ENCODE data around the gene SUCLG2. TPM values are rescaled to one million over a fixed set of nuclear protein-coding genes. Genes with fewer than 3 reads are reported as not detected.
A peak's percentile ranks its signal among the peaks of the same experiment; 100 is the strongest.

Gene SUCLG2
- total RNA-seq, 2 donors from 2014 or later = 42.0 to 50.4 TPM

GRCh38 chr3:67386451-67386850, 268.0 kb downstream of the SUCLG2 start:
- ATAC-seq (no peak), DNase-seq (no peak)
- 80 to 81% methylated on average over 5 of the region's 5 CpGs for WGBS, 2 donors
- Histone ChIP-seq H3K9me3 (no peaks in the 10 kb centered on the region), H3K4me3 (no peak overlapping the region), H3K27me3 (no peaks in the 10 kb centered on the region), H3K4me1 (no peaks in the 10 kb centered on the region), H3K36me3 (replicated peaks in 1 of 2; ENCODE audit: insufficient read depth in 1 of 2, low read depth in 2 of 2) (no peaks in the 10 kb centered on the region), H3K27ac (no peak overlapping the region)
- intact Hi-C loops (cut with DNase I) = no loop called here
- TF ChIP-seq POLR2A (IDR thresholded peaks at IDR 0.05) (no peak), CTCF (IDR thresholded peaks at IDR 0.05) (no peak)

DNA sequence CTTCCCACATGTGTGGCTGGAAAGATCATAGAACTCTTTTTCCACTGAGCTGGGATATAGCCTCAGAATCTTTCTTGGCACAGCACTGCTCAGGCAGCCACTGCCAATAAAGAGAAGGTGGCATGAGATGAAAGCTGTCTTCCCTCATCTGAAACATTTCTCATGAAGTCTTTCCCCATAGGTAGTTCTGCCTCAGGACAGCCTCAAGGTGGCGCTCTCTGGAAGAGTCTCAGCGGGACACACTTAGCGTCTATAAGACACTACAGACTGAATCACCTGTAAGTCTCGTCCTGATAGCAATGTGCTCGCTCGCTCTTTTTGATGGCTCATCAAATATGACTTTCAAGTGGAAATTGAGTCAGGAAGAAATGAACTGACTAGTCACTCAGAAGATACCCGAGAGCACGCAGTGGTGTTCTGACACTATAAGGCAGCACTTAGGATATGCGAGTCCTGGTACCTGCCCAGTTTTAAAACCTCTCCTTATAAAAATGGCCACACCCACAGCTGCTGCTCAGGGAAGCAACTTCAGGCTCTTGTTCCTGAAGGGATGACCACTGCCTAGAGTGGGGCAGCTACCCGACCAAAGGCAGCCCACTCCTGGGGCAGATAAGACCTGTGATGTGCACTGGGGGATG, 269.5 kb downstream of the SUCLG2 start:
- ATAC-seq (no peak), DNase-seq (peak; percentile 32 to 48 (median 36))
- no peak overlapping the region for H3K4me3 ChIP-seq
- no peaks in the 10 kb centered on the region for H3K4me1 ChIP-seq
- H3K9me3 ChIP-seq = no peaks in the 10 kb centered on the region
- no peak overlapping the region for H3K27ac ChIP-seq
- no peak for TF ChIP-seq POLR2A (IDR thresholded peaks at IDR 0.05)
- peak; percentile 10 to 45 (median 40) for TF ChIP-seq CTCF (IDR thresholded peaks at IDR 0.05)
- intact Hi-C loops (cut with DNase I) = no loop called here
- WGBS, 2 donors = 64 to 79% methylated on average over 9 to 10 of the region's 10 CpGs
- no peaks in the 10 kb centered on the region for H3K36me3 ChIP-seq (replicated peaks in 1 of 2; ENCODE audit: insufficient read depth in 1 of 2, low read depth in 2 of 2)
- H3K27me3 ChIP-seq = no peaks in the 10 kb centered on the region

DNA sequence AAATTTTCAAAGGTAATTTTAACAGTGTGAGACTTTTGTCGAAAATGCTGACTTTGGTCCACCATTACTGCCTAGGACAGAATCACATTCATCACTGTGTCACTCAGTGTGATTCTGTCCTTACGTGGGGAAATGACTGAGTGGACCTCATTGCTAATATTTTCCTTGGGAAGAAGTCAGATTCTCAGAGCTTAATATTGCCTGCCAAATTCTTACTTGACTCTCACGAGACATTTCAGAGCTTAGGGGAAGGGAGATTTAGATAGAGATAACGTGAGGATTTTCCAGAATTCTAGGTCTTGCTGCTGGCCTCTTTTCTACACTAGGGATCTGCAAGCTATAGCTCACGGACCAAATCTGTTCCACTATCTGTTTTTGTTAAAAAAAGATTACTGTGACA, 270.4 kb downstream of the SUCLG2 start:
- intact Hi-C loops (cut with DNase I) = no loop called here

GRCh38 chr3:67383379-67383778, 271.0 kb downstream of the SUCLG2 start:
- TF ChIP-seq CTCF (IDR thresholded peaks at IDR 0.05) (no peak), POLR2A (IDR thresholded peaks at IDR 0.05) (no peak)
- no peak for DNase-seq
- WGBS, 2 donors = 73% methylated on average over 7 of the region's 7 CpGs
- Histone ChIP-seq H3K27ac (no peak overlapping the region), H3K4me3 (no peak overlapping the region), H3K27me3 (no peaks in the 10 kb centered on the region), H3K9me3 (no peaks in the 10 kb centered on the region), H3K4me1 (no peaks in the 10 kb centered on the region), H3K36me3 (replicated peaks in 1 of 2; ENCODE audit: insufficient read depth in 1 of 2, low read depth in 2 of 2) (no peaks in the 10 kb centered on the region)
- intact Hi-C loops (cut with DNase I) = no loop called here
- no peak for ATAC-seq

More for the DNA sequence above, 270.4 kb downstream of the SUCLG2 start:
- H3K36me3 ChIP-seq (replicated peaks in 1 of 2; ENCODE audit: insufficient read depth in 1 of 2, low read depth in 2 of 2) = no peaks in the 10 kb centered on the region
- ATAC-seq (no peak), DNase-seq (no peak)
- H3K4me3 ChIP-seq = no peak overlapping the region
- 75 to 83% methylated on average over 5 of the region's 5 CpGs for WGBS, 2 donors
- H3K4me1 ChIP-seq = no peaks in the 10 kb centered on the region
- no peak overlapping the region for H3K27ac ChIP-seq
- TF ChIP-seq POLR2A (IDR thresholded peaks at IDR 0.05) = no peak
- no peak for TF ChIP-seq CTCF (IDR thresholded peaks at IDR 0.05)
- no peaks in the 10 kb centered on the region for H3K9me3 ChIP-seq
- no peaks in the 10 kb centered on the region for H3K27me3 ChIP-seq

DNA sequence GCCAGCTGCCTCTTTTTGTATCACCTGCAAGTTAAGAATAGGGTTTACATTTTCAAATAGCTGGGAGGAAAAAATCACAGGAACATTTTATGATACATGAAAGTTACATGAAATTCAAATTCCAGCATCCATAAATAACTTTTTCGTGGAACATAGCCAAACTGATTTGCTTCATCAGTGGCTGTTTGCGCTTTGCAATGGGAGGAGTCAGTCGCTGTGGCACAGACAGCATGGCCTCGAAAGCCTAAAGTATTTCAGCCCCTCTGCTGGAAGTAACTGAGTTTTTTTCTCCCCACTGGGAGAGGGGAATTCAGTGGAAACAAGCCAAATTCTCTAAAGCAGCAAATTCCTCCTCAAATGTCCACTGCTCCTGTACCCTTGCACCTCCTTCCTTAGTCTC, 271.9 kb downstream of the SUCLG2 start:
- TF ChIP-seq POLR2A (IDR thresholded peaks at IDR 0.05) (no peak), CTCF (IDR thresholded peaks at IDR 0.05) (no peak)
- Histone ChIP-seq H3K27me3 (no peaks in the 10 kb centered on the region), H3K4me1 (no peaks in the 10 kb centered on the region), H3K9me3 (no peaks in the 10 kb centered on the region), H3K27ac (no peak overlapping the region), H3K4me3 (no peak overlapping the region), H3K36me3 (replicated peaks in 1 of 2; ENCODE audit: insufficient read depth in 1 of 2, low read depth in 2 of 2) (no peaks in the 10 kb centered on the region)
- 47 to 51% methylated on average over 4 of the region's 4 CpGs for WGBS, 2 donors
- DNase-seq (no peak), ATAC-seq (no peak)
- intact Hi-C loops (cut with DNase I) = no loop called here

Measured in body of pancreas (tissue), 4 donors.